Trophoblast cell (in vitro differentiated cells and primary cell): ENCODE measurements around the gene CYP27C1.

Source experiments
- DNase-seq, 2 donors: peaks; one replicate each; pipeline ENCODE4 v3.0.0-alpha.2; 2016
- H2AFZ ChIP-seq: 2 replicates; pipeline ENCODE4 v1.6.1; 2013; ENCODE audit warnings: low read length, moderate library complexity, mild to moderate bottlenecking; ENCODE audit not compliant: insufficient read depth, poor library complexity
- H2AK5ac ChIP-seq: 2 replicates; pipeline ENCODE4 v1.6.1; 2013; ENCODE audit warnings: mild to moderate bottlenecking, low read length
- H2BK120ac ChIP-seq: 2 replicates; pipeline ENCODE4 v1.6.1; 2013; ENCODE audit warnings: low read length, mild to moderate bottlenecking, moderate library complexity; ENCODE audit not compliant: insufficient read depth, poor library complexity
- H2BK12ac ChIP-seq: 2 replicates; pipeline ENCODE4 v1.6.1; 2013; ENCODE audit warnings: mild to moderate bottlenecking, low read length, moderate library complexity
- H2BK5ac ChIP-seq: 2 replicates; pipeline ENCODE4 v1.6.1; 2013; ENCODE audit warnings: low read length, low read depth, moderate library complexity, mild to moderate bottlenecking; ENCODE audit not compliant: poor library complexity
- H3K14ac ChIP-seq: 2 replicates; pipeline ENCODE4 v1.6.1; 2013; ENCODE audit warnings: mild to moderate bottlenecking, low read length
- H3K18ac ChIP-seq: 2 replicates; pipeline ENCODE4 v1.6.1; 2013; ENCODE audit warnings: mild to moderate bottlenecking, low read length
- H3K23ac ChIP-seq: 2 replicates; pipeline ENCODE4 v1.6.1; 2013; ENCODE audit warnings: low read length
- H3K27ac ChIP-seq: 2 replicates; pipeline ENCODE4 v1.5.1; 2013; ENCODE audit warnings: low read depth, mild to moderate bottlenecking, inconsistent platforms, low read length, moderate library complexity
- H3K27me3 ChIP-seq: 2 replicates; pipeline ENCODE4 v1.6.1; 2013; ENCODE audit warnings: inconsistent platforms, mild to moderate bottlenecking, low read length, moderate library complexity; ENCODE audit not compliant: insufficient read depth
- H3K36me3 ChIP-seq, 2 experiments: 1 replicate in 1 of 2; 2 replicates in 1 of 2; pipeline ENCODE4 v1.6.1; 2013; ENCODE audit warnings: low read length in 2 of 2, mild to moderate bottlenecking in 2 of 2, moderate library complexity in 1 of 2; ENCODE audit not compliant: insufficient read depth in 2 of 2, control insufficient read depth in 1 of 2
- H3K4ac ChIP-seq: 2 replicates; pipeline ENCODE4 v1.6.1; 2013; ENCODE audit warnings: low read depth, mild to moderate bottlenecking, low read length, moderate library complexity
- H3K4me1 ChIP-seq, 2 experiments: 1 replicate in 1 of 2; 2 replicates in 1 of 2; pipeline ENCODE4 v1.6.1; 2013; ENCODE audit warnings: low read length in 2 of 2, mild to moderate bottlenecking in 2 of 2, moderate library complexity in 1 of 2; ENCODE audit not compliant: insufficient read depth in 2 of 2, control insufficient read depth in 1 of 2
- H3K4me2 ChIP-seq: 2 replicates; pipeline ENCODE4 v1.6.1; 2013; ENCODE audit warnings: inconsistent platforms, mild to moderate bottlenecking, low read length, moderate library complexity
- H3K4me3 ChIP-seq: 2 replicates; pipeline ENCODE4 v1.5.1; 2013; ENCODE audit warnings: mild to moderate bottlenecking, low read depth, low read length, inconsistent platforms
- H3K79me1 ChIP-seq: one replicate; pipeline ENCODE4 v1.6.1; 2013; ENCODE audit warnings: low read length
- H3K79me2 ChIP-seq: 2 replicates; pipeline ENCODE4 v1.6.1; 2013; ENCODE audit warnings: low read length, mild to moderate bottlenecking; ENCODE audit not compliant: control insufficient read depth, insufficient read depth, poor library complexity
- H3K9ac ChIP-seq: 2 replicates; pipeline ENCODE4 v1.6.1; 2013; ENCODE audit warnings: mild to moderate bottlenecking, low read length
- H3K9me3 ChIP-seq: 2 replicates; pipeline ENCODE4 v1.6.1; 2013; ENCODE audit warnings: low read depth, mild to moderate bottlenecking, control low read depth, inconsistent platforms, low read length; ENCODE audit not compliant: insufficient read depth
- H4K12ac ChIP-seq: 2 replicates; pipeline ENCODE4 v1.6.1; 2013; ENCODE audit warnings: low read depth, mild to moderate bottlenecking, low read length, moderate library complexity
- H4K8ac ChIP-seq: 2 replicates; pipeline ENCODE4 v1.6.1; 2013; ENCODE audit warnings: low read depth, mild to moderate bottlenecking, low read length, moderate library complexity
- H4K91ac ChIP-seq: one replicate; pipeline ENCODE4 v1.6.1; 2013; ENCODE audit warnings: low read depth, mild to moderate bottlenecking, low read length, moderate library complexity
- WGBS: extraction: QIAGEN DNeasy Blood & Tissue Kit; methylation state at CpG from one replicate; pipeline ENCODE4 v1.1.7; 2013; ENCODE audit warnings: missing lambda C conversion rate; ENCODE audit not compliant: insufficient read length, insufficient coverage; ENCODE audit errors: extremely low coverage; 5-methylcytosine and 5-hydroxymethylcytosine counted together

Gene CYP27C1

DNA sequence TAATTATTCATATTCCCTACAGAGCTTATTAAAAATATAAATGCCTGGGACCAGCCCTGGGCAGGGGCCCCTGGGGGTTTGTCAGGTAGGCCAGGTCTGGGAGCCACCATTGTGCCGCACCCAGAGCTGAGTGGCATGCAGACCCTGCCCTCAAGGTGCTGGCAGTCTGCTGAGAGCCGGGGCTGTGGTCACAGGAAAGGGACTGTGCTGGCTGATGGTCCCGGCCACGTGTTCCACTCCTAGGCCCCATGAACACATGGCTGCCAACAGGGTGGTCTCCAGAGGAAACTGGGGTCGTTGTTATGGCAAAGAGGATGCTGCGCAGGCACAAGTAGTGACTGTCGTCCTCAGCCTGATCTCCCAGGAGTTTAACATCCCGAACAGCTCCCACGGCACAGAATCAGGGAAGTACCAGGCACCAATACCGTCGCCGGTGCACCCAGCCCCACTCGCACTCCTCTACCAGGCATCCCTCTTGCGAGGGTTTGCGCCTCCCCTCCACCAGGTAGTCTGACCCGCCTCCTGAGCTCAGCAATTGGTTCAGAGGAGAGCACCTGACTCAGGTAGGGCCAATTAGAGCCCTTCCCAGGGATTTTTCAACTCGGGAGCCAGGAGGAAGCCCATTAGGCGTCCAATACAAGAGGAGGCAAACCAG, 73.9 kb downstream of the CYP27C1 start:
- no peak overlapping the region for H2AK5ac ChIP-seq
- H2BK12ac ChIP-seq, result no peak overlapping the region
- H2AFZ ChIP-seq, result no peak overlapping the region
- no peak for DNase-seq
- no peaks in the 10 kb centered on the region for H3K79me1 ChIP-seq
- H3K27me3 ChIP-seq, result peaks cover 2% of the 10 kb centered on the region
- H3K23ac ChIP-seq, result no peak overlapping the region
- no peak overlapping the region for H4K12ac ChIP-seq
- H2BK5ac ChIP-seq, result no peak overlapping the region
- H2BK120ac ChIP-seq, result no peak overlapping the region
- no peak overlapping the region for H3K27ac ChIP-seq
- H3K4me1 ChIP-seq, result no peaks in the 10 kb centered on the region
- no peak overlapping the region for H3K4me3 ChIP-seq
- WGBS, result no CpG with 5 or more reads among the region's 18 CpGs
- no peak overlapping the region for H4K8ac ChIP-seq
- no peaks in the 10 kb centered on the region for H3K79me2 ChIP-seq
- H3K4ac ChIP-seq, result no peak overlapping the region
- no peak overlapping the region for H3K18ac ChIP-seq
- no peak overlapping the region for H3K4me2 ChIP-seq
- no peaks in the 10 kb centered on the region for H3K9me3 ChIP-seq
- no peak overlapping the region for H4K91ac ChIP-seq
- no peak overlapping the region for H3K9ac ChIP-seq
- H3K36me3 ChIP-seq, result no peaks in the 10 kb centered on the region
- no peak overlapping the region for H3K14ac ChIP-seq

DNA sequence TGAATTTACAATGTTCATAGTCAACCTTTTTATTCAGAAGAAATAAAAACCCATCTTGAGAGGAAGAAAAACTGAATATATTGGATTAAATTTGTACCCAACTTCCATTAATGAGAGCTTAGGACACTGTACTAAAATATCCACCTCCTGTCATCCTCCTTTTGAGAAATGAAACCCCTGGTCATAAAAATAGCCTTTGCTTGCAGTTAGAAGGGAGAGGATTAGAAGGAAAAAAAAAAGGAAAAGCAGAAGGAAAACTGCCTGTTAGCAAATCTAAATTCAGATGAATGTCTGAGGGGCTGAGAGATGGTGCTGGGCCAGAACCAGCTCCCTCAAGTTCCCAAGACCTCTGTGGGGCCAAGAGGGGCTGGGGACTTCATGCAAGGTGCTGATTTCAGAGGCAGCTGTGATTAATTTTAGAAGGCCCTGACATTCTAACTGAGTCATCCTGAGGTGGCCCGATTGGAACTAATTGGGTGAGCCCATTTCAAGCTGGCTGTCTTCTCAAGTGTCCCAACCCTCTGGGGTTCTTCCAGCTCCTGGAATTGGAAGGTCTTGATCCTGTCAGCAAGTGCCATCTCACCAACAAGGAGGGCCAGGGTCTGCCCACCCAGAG, 74.7 kb downstream of the CYP27C1 start:
- Histone ChIP-seq H4K91ac (no peak overlapping the region), H3K4me1 (no peaks in the 10 kb centered on the region), H4K12ac (no peak overlapping the region), H3K23ac (no peak overlapping the region), H3K14ac (no peak overlapping the region), H3K79me1 (no peaks in the 10 kb centered on the region), H3K27ac (no peak overlapping the region), H3K9me3 (peaks cover 3% of the 10 kb centered on the region), H3K4me2 (no peak overlapping the region), H3K18ac (no peak overlapping the region), H2AK5ac (no peak overlapping the region), H2BK12ac (no peak overlapping the region), H3K4me3 (no peak overlapping the region), H2AFZ (no peak overlapping the region), H3K4ac (no peak overlapping the region), H3K79me2 (no peaks in the 10 kb centered on the region), H2BK120ac (no peak overlapping the region), H3K36me3 (no peaks in the 10 kb centered on the region), H3K27me3 (peaks cover 3% of the 10 kb centered on the region), H4K8ac (no peak overlapping the region), H3K9ac (no peak overlapping the region), H2BK5ac (no peak overlapping the region)
- DNase-seq, result no peak
- no CpG with 5 or more reads among the region's 1 CpG for WGBS

GRCh38 chr2:127143841-127144782, 76.0 kb downstream of the CYP27C1 start:
- H2AK5ac ChIP-seq, result no peak overlapping the region
- no peaks in the 10 kb centered on the region for H3K36me3 ChIP-seq
- H3K23ac ChIP-seq, result no peak overlapping the region
- no peak overlapping the region for H2BK120ac ChIP-seq
- no peaks in the 10 kb centered on the region for H3K79me2 ChIP-seq
- no peak overlapping the region for H4K12ac ChIP-seq
- no peak overlapping the region for H3K18ac ChIP-seq
- H2BK12ac ChIP-seq, result no peak overlapping the region
- peaks cover 3% of the 10 kb centered on the region for H3K9me3 ChIP-seq
- DNase-seq, result no peak
- no peak overlapping the region for H3K4me2 ChIP-seq
- H3K27ac ChIP-seq, result no peak overlapping the region
- no peak overlapping the region for H3K9ac ChIP-seq
- peaks cover 3% of the 10 kb centered on the region for H3K27me3 ChIP-seq
- no peak overlapping the region for H3K4me3 ChIP-seq
- no peak overlapping the region for H3K14ac ChIP-seq
- no peaks in the 10 kb centered on the region for H3K79me1 ChIP-seq
- no peak overlapping the region for H2BK5ac ChIP-seq
- H3K4ac ChIP-seq, result no peak overlapping the region
- no peak overlapping the region for H4K8ac ChIP-seq
- no peak overlapping the region for H4K91ac ChIP-seq
- H2AFZ ChIP-seq, result no peak overlapping the region
- H3K4me1 ChIP-seq, result no peaks in the 10 kb centered on the region
- no CpG with 5 or more reads among the region's 11 CpGs for WGBS

DNA sequence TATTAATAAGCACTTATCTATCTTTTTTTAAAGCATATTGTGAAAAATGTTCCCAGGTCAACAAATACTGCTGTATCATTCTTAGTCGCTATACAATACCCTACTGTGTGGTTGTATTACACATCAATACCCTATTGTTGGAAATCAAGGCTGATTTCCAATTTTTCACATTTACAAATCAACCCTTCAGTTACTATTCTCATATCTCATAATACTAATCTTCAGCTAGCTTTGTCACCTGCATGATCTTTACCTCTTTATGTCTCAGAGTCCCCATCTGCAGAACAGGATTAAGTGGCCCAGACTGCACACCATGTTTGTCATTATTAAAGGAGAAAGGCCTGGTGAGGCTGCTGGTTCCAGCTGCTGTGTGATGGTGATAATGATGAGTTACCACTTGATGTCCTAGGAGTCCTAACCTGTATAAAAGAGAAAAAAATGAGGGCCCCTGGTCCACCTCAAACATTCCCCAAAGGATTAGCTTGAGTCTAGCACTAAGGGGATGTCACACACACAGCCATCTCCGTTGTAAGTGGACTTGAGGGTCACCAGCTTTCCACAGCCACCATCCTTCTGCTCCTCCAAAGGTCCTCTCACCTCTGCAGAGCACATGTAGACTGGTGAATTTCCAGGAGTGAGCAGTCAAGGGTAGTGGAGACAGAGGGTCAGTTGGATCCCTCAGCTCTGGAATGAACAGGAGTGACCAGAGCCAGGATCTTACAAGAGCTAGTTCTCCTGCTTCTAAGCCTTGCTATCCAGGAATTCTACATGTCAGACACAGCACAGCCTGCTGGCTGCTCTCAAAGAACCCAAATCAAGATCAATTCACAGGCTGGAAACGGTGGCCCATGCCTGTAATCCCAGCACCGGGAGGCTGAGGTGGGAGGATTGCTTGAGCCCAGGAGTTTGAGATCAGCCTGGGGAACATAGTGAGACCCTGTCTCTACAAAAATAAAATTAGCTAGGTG, 77.2 kb downstream of the CYP27C1 start:
- H3K4me1 ChIP-seq, result no peaks in the 10 kb centered on the region
- no peak overlapping the region for H3K18ac ChIP-seq
- peaks cover 3% of the 10 kb centered on the region for H3K27me3 ChIP-seq
- H3K36me3 ChIP-seq, result no peaks in the 10 kb centered on the region
- no peak overlapping the region for H3K27ac ChIP-seq
- H3K9me3 ChIP-seq, result peaks cover 3% of the 10 kb centered on the region
- H3K23ac ChIP-seq, result no peak overlapping the region
- no peaks in the 10 kb centered on the region for H3K79me2 ChIP-seq
- H2AFZ ChIP-seq, result no peak overlapping the region
- H3K4ac ChIP-seq, result no peak overlapping the region
- no CpG with 5 or more reads among the region's 4 CpGs for WGBS
- no peak overlapping the region for H2AK5ac ChIP-seq
- H2BK120ac ChIP-seq, result no peak overlapping the region
- no peak overlapping the region for H4K8ac ChIP-seq
- H3K4me3 ChIP-seq, result no peak overlapping the region
- H3K4me2 ChIP-seq, result no peak overlapping the region
- no peak for DNase-seq
- no peak overlapping the region for H4K12ac ChIP-seq
- no peak overlapping the region for H4K91ac ChIP-seq
- H3K79me1 ChIP-seq, result no peaks in the 10 kb centered on the region
- no peak overlapping the region for H3K14ac ChIP-seq
- no peak overlapping the region for H2BK5ac ChIP-seq
- H3K9ac ChIP-seq, result no peak overlapping the region
- H2BK12ac ChIP-seq, result no peak overlapping the region
